HG03439 (cell line): ENCODE measurements around the gene CWC22.
"Not testable (repeated sequence)": the region's sequence is repeated elsewhere in the genome, so short reads cannot be mapped to it uniquely, and the experiment has no call there.

Experiments used
- ATAC-seq: cut with Tn5 transposase; IDR thresholded peaks from one replicate; pipeline ENCODE4 v1.9.1; 2021; ENCODE audit warnings: mild to moderate bottlenecking, moderate library complexity; ENCODE audit not compliant: unreplicated experiment

The CWC22 gene

GRCh38 chr2:180006781-180007579, at the start of gene CWC22:
Gene CWC22 (minus strand): TSS chr2:180007297. CDS start chr2:179993341, 13,956 bp downstream.
- ATAC-seq = peak; percentile 99

GRCh38 chr2:180056367-180057118, 49.4 kb upstream of the CWC22 start:
- ATAC-seq = no peak

- not testable (repeated sequence) for ATAC-seq
These were observed 47.5 kb upstream of the CWC22 start for GRCh38 chr2:180054576-180054975.

- ATAC-seq = no peak
These were observed 43.1 kb upstream of the CWC22 start for GRCh38 chr2:180050246-180050645.

GRCh38 chr2:180048251-180048650, 41.2 kb upstream of the CWC22 start:
- ATAC-seq = no peak

- ATAC-seq = no peak
These were observed 39.7 kb upstream of the CWC22 start for GRCh38 chr2:180046776-180047175.

- no peak for ATAC-seq
These were observed 39.1 kb upstream of the CWC22 start for GRCh38 chr2:180046202-180046601.

GRCh38 chr2:180040146-180040925, 33.2 kb upstream of the CWC22 start:
- ATAC-seq = no peak

GRCh38 chr2:180038997-180039396, 31.9 kb upstream of the CWC22 start:
- no peak for ATAC-seq

- no peak for ATAC-seq
These were observed 27.1 kb upstream of the CWC22 start for GRCh38 chr2:180033993-180034894.

GRCh38 chr2:180029575-180029974, 22.5 kb upstream of the CWC22 start:
- no peak for ATAC-seq

GRCh38 chr2:180021850-180022249, 14.8 kb upstream of the CWC22 start:
- no peak for ATAC-seq

GRCh38 chr2:180017784-180018183, 10.7 kb upstream of the CWC22 start:
- no peak for ATAC-seq

- ATAC-seq = no peak
These were observed 9.8 kb upstream of the CWC22 start for GRCh38 chr2:180016937-180017336.

GRCh38 chr2:180015951-180016709, 9.0 kb upstream of the CWC22 start:
- no peak for ATAC-seq

GRCh38 chr2:180012523-180012922, 5.4 kb upstream of the CWC22 start:
- ATAC-seq = no peak

GRCh38 chr2:180010701-180011100, 3.6 kb upstream of the CWC22 start:
- ATAC-seq = no peak

GRCh38 chr2:180006231-180006630, 866 bp downstream of the CWC22 start:
- no peak for ATAC-seq

GRCh38 chr2:180005465-180005864, 1.6 kb downstream of the CWC22 start:
- not testable (repeated sequence) for ATAC-seq

GRCh38 chr2:180004731-180005130, 2.4 kb downstream of the CWC22 start:
- ATAC-seq = no peak
